Motor neuron (in vitro differentiated cells): ENCODE data around the gene DERA. TPM values are rescaled to one million over a fixed set of nuclear protein-coding genes. Genes with fewer than 3 reads are reported as not detected.
"Not testable (repeated sequence)": the region's sequence is repeated elsewhere in the genome, so short reads cannot be mapped to it uniquely, and the experiment has no call there.

Source experiments
- ATAC-seq, 8 experiments: fragments of 200-7000 bp; cut with Tn5 transposase; replicated peaks in 6 of 8; 2 replicates each; pipeline ENCODE4 v1.8.0; 2021; ENCODE audit warnings: mild to moderate bottlenecking in 8 of 8, moderate library complexity in 8 of 8
- H3K27ac ChIP-seq, 2 donors: fragments of 250-450 bp; sonication (Bioruptor Pico); 2 replicates each; pipeline ENCODE4 v1.9.0; 2021; ENCODE audit warnings: antibody characterized with exemption in 2 of 2, mild to moderate bottlenecking in 2 of 2, moderate library complexity in 1 of 2
- H3K4me1 ChIP-seq, 2 donors: fragments of 250-450 bp; sonication (Bioruptor Pico); replicated peaks in 1 of 2; 2 replicates each; pipeline ENCODE4 v1.6.1; 2021; ENCODE audit warnings: antibody characterized with exemption in 2 of 2, mild to moderate bottlenecking in 2 of 2, moderate library complexity in 1 of 2
- H3K4me3 ChIP-seq, 5 donors: fragments of 250-450 bp; sonication (Bioruptor Pico); 2 replicates each; pipeline ENCODE4 v1.9.0; 2021; ENCODE audit warnings: antibody characterized with exemption in 5 of 5, mild to moderate bottlenecking in 5 of 5, moderate library complexity in 4 of 5
- WGBS, 10 experiments: fragments of 450-650 bp; shearing (Covaris generic); methylation state at CpG; one replicate each; pipeline ENCODE4 v1.0.0; 2022; 5-methylcytosine and 5-hydroxymethylcytosine counted together
- in situ Hi-C, 9 experiments: fragments of 400-800 bp; cut with MboI; loops; one replicate each; pipeline ENCODE4 v1.15.0; 2021; ENCODE audit warnings: low sequenced_read_pairs in 9 of 9, low pct_unique_long_range_greater_than_20kb in 2 of 9; ENCODE audit not compliant: unreplicated experiment in 9 of 9
- total RNA-seq, 8 experiments: library from RNA; unstranded; fragments of 300-600 nt; gene quantifications; 2 replicates each; pipeline versions ENCODE4 v1.2.3 to v1.2.4, GENCODE V29; 2022

DERA gene
- total RNA-seq, 8 experiments from 2014 or later = 5.0 to 29.9 (median 22.6) TPM

GRCh38 chr12:16036073-16036472 lies 124.9 kb downstream of the DERA start:
- Histone ChIP-seq H3K4me1 (no peaks in the 10 kb centered on the region), H3K4me3 (no peak overlapping the region), H3K27ac (no peak overlapping the region)
- in situ Hi-C loops = no loop called here
- WGBS, 10 experiments = 60 to 90% (median 83%) methylated on average over 1 to 3 of the region's 3 CpGs; no CpG with 5 or more reads in 2 of the 10 experiments
- no peak for ATAC-seq

GRCh38 chr12:16037533-16037932 lies 126.4 kb downstream of the DERA start:
- WGBS, 10 experiments = 76 to 100% (median 92%) methylated on average over 1 to 5 of the region's 6 CpGs; no CpG with 5 or more reads in 4 of the 10 experiments
- ATAC-seq = no peak
- H3K4me1 ChIP-seq = no peaks in the 10 kb centered on the region
- in situ Hi-C loops = no loop called here
- no peak overlapping the region for H3K4me3 ChIP-seq
- H3K27ac ChIP-seq = no peak overlapping the region

- H3K4me3 ChIP-seq = no peak overlapping the region
- in situ Hi-C loops = no loop called here
- no peaks in the 10 kb centered on the region for H3K4me1 ChIP-seq
- H3K27ac ChIP-seq = no peak overlapping the region
- 40 to 100% (median 92%) methylated on average over 1 of the region's 1 CpG for WGBS, 10 experiments
- ATAC-seq = no peak
Observed at GRCh38 chr12:16043480-16043879, 132.3 kb downstream of the DERA start.

GRCh38 chr12:16046266-16046665 lies 135.1 kb downstream of the DERA start:
- Histone ChIP-seq H3K27ac (no peak overlapping the region), H3K4me1 (no peaks in the 10 kb centered on the region), H3K4me3 (no peak overlapping the region)
- no peak for ATAC-seq
- 63 to 100% (median 100%) methylated on average over 1 of the region's 1 CpG; no CpG with 5 or more reads in 2 of the 10 experiments for WGBS, 10 experiments
- in situ Hi-C loops = no loop called here

- 83 to 100% (median 94%) methylated on average over 1 to 2 of the region's 2 CpGs; no CpG with 5 or more reads in 3 of the 10 experiments for WGBS, 10 experiments
- Histone ChIP-seq H3K4me1 (no peaks in the 10 kb centered on the region), H3K4me3 (no peak overlapping the region), H3K27ac (no peak overlapping the region)
- in situ Hi-C loops = no loop called here
- no peak for ATAC-seq
Observed at GRCh38 chr12:16048511-16048910, 137.4 kb downstream of the DERA start.

- Histone ChIP-seq H3K4me1 (no peaks in the 10 kb centered on the region), H3K27ac (no peak overlapping the region), H3K4me3 (no peak overlapping the region)
- WGBS, 10 experiments = 0 to 91% (median 57%) methylated on average over 1 to 6 of the region's 6 CpGs; no CpG with 5 or more reads in 2 of the 10 experiments
- no peak for ATAC-seq
- in situ Hi-C loops = no loop called here
Observed at GRCh38 chr12:16056910-16057309, 145.8 kb downstream of the DERA start.

- ATAC-seq, H3K27ac ChIP-seq, H3K4me3 ChIP-seq, H3K4me1 ChIP-seq, in situ Hi-C loops: not testable (repeated sequence)
- 100% methylated on average over 2 of the region's 34 CpGs; no CpG with 5 or more reads in 9 of the 10 experiments for WGBS, 10 experiments
Observed at GRCh38 chr12:16057351-16057751, 146.2 kb downstream of the DERA start.

- no peak overlapping the region for H3K4me3 ChIP-seq
- H3K4me1 ChIP-seq = no peaks in the 10 kb centered on the region
- 60 to 100% (median 90%) methylated on average over 1 of the region's 1 CpG for WGBS, 10 experiments
- no peak for ATAC-seq
- in situ Hi-C loops = no loop called here
- H3K27ac ChIP-seq = no peak overlapping the region
Observed at GRCh38 chr12:16062611-16063010, 151.5 kb downstream of the DERA start.

- H3K4me3 ChIP-seq = no peak overlapping the region
- H3K27ac ChIP-seq = no peak overlapping the region
- 50 to 100% (median 100%) methylated on average over 1 of the region's 1 CpG; no CpG with 5 or more reads in 2 of the 10 experiments for WGBS, 10 experiments
- in situ Hi-C loops = no loop called here
- ATAC-seq = no peak
- no peaks in the 10 kb centered on the region for H3K4me1 ChIP-seq
Observed at GRCh38 chr12:16063726-16064125, 152.6 kb downstream of the DERA start.

GRCh38 chr12:16070113-16070512 lies 159.0 kb downstream of the DERA start:
- peaks cover 4 to 9% of the 10 kb centered on the region in 2 donors for H3K4me1 ChIP-seq
- no peak overlapping the region for H3K27ac ChIP-seq
- no peak overlapping the region for H3K4me3 ChIP-seq
- WGBS, 10 experiments = 6 to 60% (median 19%) methylated on average over 2 to 4 of the region's 5 CpGs; no CpG with 5 or more reads in 1 of the 10 experiments
- peak in 5 of 8 experiments; percentile 65 to 91 (median 85) for ATAC-seq
- in situ Hi-C loops = no loop called here

GRCh38 chr12:16072678-16073077 lies 161.5 kb downstream of the DERA start:
- Histone ChIP-seq H3K27ac (no peak overlapping the region), H3K4me1 (peaks cover 4 to 9% of the 10 kb centered on the region in 2 donors), H3K4me3 (no peak overlapping the region)
- in situ Hi-C loops = no loop called here
- no peak for ATAC-seq
- 8 to 100% (median 71%) methylated on average over 1 to 2 of the region's 2 CpGs; no CpG with 5 or more reads in 1 of the 10 experiments for WGBS, 10 experiments

GRCh38 chr12:16074894-16075293 lies 163.8 kb downstream of the DERA start:
- peaks cover 4 to 6% of the 10 kb centered on the region in 2 donors for H3K4me1 ChIP-seq
- no peak overlapping the region for H3K4me3 ChIP-seq
- in situ Hi-C loops = loop anchor here in 1 of 9 experiments (25.0 kb wide), 1 partner anchor 287 kb away; no protein-coding TSS in a partner anchor
- ATAC-seq = peak in 1 of 8 experiments; percentile 87
- no peak overlapping the region for H3K27ac ChIP-seq
- 0 to 100% (median 60%) methylated on average over 1 to 2 of the region's 2 CpGs; no CpG with 5 or more reads in 2 of the 10 experiments for WGBS, 10 experiments

- H3K4me3 ChIP-seq = no peak overlapping the region
- in situ Hi-C loops = loop anchor here in 1 of 9 experiments (25.0 kb wide), 1 partner anchor 286 kb away; no protein-coding TSS in a partner anchor
- H3K27ac ChIP-seq = no peak overlapping the region
- 17 to 38% (median 25%) methylated on average over 1 of the region's 1 CpG; no CpG with 5 or more reads in 6 of the 10 experiments for WGBS, 10 experiments
- no peaks in the 10 kb centered on the region for H3K4me1 ChIP-seq
- ATAC-seq = no peak
Observed at GRCh38 chr12:16075887-16076286, 164.8 kb downstream of the DERA start.

GRCh38 chr12:16076557-16076956 lies 165.4 kb downstream of the DERA start:
- peak in 4 of 8 experiments; percentile 36 to 89 (median 86) for ATAC-seq
- WGBS, 10 experiments = 0 to 48% (median 17%) methylated on average over 1 to 2 of the region's 2 CpGs; no CpG with 5 or more reads in 5 of the 10 experiments
- Histone ChIP-seq H3K4me3 (no peak overlapping the region), H3K27ac (no peak overlapping the region), H3K4me1 (no peaks in the 10 kb centered on the region)
- in situ Hi-C loops = loop anchor here in 1 of 9 experiments (25.0 kb wide), 1 partner anchor 286 kb away; no protein-coding TSS in a partner anchor
